ENCODE measurements around the gene ZFP36L2.

DNA sequence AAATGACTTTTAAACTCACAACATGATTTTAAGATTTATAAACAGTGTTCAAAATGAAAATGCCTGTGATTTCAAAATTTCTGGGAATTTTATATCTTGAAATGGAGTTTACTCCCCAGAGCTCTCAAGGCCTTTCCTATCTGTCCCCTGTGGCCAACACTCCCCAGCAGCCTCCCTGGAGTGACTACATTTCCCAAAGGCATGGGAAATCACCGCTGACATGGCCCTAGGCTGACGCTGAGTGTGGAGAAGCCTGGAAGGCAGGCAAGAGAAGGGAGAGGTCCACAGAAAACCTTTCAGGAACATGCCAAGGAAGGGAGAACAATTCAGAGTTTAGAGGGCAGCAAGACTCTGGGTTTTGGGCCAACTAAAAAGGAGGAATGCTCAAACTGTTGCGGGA, 20.2 kb upstream of the ZFP36L2 start:
- TF ChIP-seq, protein P1, sequence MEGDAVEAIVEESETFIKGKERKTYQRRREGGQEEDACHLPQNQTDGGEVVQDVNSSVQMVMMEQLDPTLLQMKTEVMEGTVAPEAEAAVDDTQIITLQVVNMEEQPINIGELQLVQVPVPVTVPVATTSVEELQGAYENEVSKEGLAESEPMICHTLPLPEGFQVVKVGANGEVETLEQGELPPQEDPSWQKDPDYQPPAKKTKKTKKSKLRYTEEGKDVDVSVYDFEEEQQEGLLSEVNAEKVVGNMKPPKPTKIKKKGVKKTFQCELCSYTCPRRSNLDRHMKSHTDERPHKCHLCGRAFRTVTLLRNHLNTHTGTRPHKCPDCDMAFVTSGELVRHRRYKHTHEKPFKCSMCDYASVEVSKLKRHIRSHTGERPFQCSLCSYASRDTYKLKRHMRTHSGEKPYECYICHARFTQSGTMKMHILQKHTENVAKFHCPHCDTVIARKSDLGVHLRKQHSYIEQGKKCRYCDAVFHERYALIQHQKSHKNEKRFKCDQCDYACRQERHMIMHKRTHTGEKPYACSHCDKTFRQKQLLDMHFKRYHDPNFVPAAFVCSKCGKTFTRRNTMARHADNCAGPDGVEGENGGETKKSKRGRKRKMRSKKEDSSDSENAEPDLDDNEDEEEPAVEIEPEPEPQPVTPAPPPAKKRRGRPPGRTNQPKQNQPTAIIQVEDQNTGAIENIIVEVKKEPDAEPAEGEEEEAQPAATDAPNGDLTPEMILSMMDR (conservative IDR thresholded peaks at IDR 0.05) = no peak
- no peak for TF ChIP-seq EZH2 (IDR thresholded peaks at IDR 0.05; ENCODE audit: low read depth)
